Activated CD4-positive, CD25-positive, alpha-beta regulatory T cell treated with anti-CD3 and anti-CD28 coated beads, Interleukin-2, amount 50 U/mL, for 16 hours (primary cell): ENCODE results near the gene ZNF26.
"Not testable (repeated sequence)": the region's sequence is repeated elsewhere in the genome, so short reads cannot be mapped to it uniquely, and the experiment has no call there.

Source experiments
- DNase-seq: peaks from one replicate; pipeline ENCODE4 v3.0.0-alpha.2; 2020; ENCODE audit warnings: low read depth, low spot score

The ZNF26 gene

DNA sequence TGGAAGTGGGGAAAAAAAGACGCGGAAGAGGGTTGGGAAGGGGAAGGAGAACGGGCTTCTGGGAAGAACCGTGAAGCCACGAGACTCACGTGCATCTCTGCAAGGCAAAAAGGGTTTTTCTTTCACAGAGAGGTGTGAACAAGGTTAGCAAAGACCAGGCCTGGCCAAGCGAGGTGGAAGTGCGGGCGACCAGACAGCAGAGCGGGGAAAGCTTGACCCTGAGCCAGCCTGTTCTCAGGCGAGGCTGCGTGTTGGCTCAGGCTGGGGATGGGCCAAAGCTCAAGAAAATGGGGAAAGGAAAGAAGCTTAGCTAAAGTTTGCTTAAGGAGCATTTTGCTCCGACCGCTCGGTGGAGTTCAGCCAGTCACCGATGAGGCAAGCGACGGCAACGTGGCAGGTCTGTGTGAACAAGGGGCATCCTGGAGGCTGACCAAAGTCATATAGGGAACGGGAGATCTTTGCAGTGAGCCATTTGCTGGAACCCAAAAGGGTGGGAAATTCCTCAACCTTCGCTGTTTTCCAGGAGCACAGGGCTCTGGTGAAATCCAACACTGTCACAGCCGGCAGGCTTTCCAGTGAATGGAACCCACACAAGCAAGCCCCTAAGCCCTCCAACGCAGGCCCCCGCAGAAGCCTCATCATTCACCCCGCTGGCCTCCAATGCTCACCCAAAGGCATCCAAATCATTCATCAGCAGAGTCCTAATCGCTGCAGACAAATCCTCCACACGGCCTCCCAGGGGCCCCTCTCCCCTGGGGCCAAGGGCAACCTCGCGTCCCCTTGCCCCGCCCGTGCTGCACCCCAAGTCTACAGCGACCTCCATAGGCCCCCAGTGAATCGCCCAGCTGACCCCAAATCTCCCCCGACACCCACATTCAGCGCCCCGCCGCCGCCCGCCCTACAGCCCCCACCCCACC lies 30.8 kb upstream of the ZNF26 start:
- no peak for DNase-seq

GRCh38 chr12:132956011-132956788 lies 30.0 kb upstream of the ZNF26 start, which contains the start of gene ZNF605:
TSS of gene ZNF605 (minus strand) at chr12:132956306. CDS start at chr12:132945635, 10,671 bp downstream.
- DNase-seq: peak; percentile 63

DNA sequence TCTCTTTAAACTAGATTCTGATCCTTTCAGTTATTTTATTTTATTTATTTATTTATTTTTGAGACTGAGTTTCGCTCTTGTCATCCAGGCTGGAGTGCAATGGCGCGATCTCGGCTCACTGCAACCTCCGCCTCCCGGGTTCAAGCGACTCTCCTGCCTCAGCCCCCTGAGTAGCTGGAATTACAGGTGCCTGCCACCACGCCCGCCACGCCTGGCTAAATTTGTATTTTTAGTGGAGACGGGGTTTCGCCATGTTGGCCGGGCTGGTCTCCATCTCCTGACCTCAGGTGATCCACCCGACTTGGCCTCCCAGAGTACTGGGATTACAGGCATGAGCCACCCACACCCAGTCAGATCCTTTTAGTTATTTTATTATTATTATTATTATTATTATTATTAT lies 24.4 kb upstream of the ZNF26 start:
- not testable (repeated sequence) for DNase-seq

GRCh38 chr12:132963947-132964346 lies 22.2 kb upstream of the ZNF26 start:
- DNase-seq: not testable (repeated sequence)

DNA sequence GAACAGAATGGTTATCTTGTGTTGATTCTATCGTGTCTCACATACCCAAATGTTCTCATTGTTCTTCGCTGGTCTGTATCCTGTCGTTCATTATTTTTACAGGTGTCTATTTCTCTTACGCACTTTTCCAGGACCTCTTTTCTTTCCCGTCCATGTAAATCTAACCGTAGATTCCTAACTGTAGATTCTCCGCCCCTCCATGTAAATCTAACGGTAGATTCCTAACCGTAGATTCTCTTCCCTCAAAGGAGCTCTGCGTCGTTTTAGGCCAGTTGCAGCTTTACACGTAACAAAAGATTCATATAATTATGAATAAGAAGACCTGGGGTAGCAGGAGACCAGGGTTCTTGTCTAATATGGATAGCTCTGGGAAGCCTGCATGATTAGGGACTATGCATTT lies 20.4 kb upstream of the ZNF26 start:
- no peak for DNase-seq

DNA sequence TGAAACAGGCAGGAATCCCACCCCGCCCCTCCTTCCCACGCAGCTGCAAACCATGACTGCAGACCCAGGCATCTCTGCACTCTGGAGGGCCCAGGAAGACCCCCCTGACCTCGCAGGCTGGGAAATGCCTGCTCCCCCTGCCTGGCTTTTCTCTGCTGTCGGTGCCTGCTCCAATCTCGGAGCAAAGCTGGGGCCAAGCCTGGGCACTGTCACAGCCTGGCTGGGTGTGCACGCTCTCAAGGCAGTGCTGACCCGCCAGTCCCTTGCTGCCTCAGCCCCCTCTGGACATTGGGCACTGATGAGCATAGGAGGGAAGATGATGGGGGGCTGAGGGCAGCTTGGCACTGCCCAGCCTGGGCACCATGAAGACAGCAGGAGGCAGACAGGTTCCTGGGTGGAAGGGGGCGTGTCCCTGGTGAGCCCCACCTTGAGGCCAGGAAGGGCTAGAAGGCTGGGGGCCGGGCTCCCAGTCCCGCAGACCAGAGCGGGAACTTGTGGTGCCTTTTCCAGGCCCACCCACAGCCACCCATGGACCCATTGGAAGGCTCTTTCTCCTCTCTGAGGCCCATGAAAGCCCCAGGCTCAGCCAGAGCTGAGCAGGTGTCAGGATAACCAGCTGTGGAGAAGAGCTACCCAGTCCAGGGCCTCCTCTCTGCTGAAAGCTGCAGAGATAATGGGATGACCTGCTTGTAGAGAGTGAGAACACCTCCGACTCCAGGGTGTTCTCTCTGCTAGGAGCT lies 19.3 kb upstream of the ZNF26 start:
- no peak for DNase-seq

DNA sequence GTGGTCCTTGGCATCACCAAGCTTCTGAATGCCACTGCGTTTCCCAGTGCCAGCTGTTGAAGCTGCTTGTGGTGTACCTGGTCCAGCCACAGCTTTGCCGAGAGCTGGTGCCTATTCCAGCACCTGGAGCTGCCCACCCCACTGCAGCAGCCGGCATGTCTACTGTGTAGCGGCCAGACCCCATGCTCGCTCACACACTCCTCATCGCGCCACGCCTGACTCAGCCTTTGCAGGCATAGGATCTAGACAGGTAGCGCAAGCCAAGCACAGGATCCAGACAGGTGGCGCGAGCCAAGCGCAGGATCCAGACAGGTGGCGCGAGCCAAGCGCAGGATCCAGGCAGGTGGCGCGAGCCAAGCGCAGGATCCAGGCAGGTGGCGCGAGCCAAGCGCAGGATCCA lies 18.4 kb upstream of the ZNF26 start:
- no peak for DNase-seq

DNA sequence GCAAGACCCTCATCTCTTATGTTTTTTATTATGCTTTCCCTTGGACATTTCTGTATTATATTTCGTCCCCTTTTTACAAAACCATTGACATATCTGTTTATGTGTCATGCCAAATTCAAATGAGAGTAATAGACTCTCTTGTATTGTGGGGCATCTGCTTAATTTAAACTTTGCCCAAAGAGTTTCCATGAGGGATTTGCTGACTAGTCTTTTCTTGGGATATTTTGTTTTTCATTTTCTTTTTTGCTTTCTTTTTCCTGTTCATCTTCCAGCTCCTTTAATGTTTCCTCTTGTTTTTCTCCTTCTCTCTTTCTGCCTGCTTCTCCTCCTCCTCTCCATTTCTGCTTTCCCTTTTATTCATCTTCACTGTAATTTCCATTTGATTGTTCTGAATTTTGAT lies 13.8 kb upstream of the ZNF26 start:
- no peak for DNase-seq

- DNase-seq: not testable (repeated sequence)
Observed at GRCh38 chr12:132976870-132977269, 9.3 kb upstream of the ZNF26 start.

GRCh38 chr12:132986885-132987225 lies 688 bp downstream of the ZNF26 start:
- DNase-seq: no peak

GRCh38 chr12:132998741-132999140 lies 12.6 kb downstream of the ZNF26 start:
- DNase-seq: no peak

GRCh38 chr12:133010657-133011297 lies 24.6 kb downstream of the ZNF26 start:
- no peak for DNase-seq

GRCh38 chr12:133023566-133023965 lies 37.4 kb downstream of the ZNF26 start:
- DNase-seq: no peak

DNA sequence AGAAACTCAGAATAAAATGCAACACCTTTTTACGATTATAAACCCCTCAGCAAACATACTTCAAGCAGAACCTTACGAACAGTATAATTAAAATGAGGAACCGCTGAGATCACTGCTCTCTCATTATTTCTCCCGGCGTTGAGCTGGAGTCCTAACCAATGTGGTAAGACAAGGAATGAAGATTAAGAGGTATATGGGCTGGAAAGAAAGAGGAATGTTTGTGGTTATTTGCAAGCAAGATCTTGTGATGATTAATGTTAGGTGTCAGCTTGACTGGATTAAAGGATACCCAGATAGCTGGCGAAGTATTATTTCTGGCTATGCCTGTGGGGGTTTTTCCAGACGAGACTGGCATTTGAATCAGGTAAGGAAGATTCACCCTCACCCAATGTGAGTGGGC lies 40.8 kb downstream of the ZNF26 start:
- DNase-seq: no peak

- peak; percentile 97 for DNase-seq
Observed at GRCh38 chr12:133037207-133038005, 51.2 kb downstream of the ZNF26 start, which contains the start of gene ZNF84. TSS of gene ZNF84 (plus strand) at chr12:133037509. CDS start at chr12:133041468, 3,959 bp downstream.

GRCh38 chr12:133038118-133038709 lies 52.0 kb downstream of the ZNF26 start:
- no peak for DNase-seq

- no peak for DNase-seq
Observed at GRCh38 chr12:133046698-133047097, 60.5 kb downstream of the ZNF26 start.

DNA sequence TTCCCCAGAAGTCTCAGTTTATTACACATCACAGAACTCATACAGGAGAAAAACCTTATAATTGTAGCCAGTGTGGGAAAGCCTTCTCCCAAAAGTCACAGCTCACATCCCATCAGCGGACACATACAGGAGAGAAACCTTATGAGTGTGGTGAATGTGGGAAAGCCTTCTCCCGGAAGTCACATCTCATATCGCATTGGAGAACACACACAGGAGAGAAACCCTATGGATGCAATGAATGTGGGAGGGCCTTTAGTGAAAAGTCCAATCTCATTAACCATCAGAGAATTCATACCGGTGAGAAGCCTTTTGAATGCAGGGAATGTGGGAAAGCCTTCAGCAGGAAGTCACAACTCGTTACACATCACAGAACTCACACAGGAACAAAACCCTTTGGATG lies 71.3 kb downstream of the ZNF26 start:
- DNase-seq: no peak

DNA sequence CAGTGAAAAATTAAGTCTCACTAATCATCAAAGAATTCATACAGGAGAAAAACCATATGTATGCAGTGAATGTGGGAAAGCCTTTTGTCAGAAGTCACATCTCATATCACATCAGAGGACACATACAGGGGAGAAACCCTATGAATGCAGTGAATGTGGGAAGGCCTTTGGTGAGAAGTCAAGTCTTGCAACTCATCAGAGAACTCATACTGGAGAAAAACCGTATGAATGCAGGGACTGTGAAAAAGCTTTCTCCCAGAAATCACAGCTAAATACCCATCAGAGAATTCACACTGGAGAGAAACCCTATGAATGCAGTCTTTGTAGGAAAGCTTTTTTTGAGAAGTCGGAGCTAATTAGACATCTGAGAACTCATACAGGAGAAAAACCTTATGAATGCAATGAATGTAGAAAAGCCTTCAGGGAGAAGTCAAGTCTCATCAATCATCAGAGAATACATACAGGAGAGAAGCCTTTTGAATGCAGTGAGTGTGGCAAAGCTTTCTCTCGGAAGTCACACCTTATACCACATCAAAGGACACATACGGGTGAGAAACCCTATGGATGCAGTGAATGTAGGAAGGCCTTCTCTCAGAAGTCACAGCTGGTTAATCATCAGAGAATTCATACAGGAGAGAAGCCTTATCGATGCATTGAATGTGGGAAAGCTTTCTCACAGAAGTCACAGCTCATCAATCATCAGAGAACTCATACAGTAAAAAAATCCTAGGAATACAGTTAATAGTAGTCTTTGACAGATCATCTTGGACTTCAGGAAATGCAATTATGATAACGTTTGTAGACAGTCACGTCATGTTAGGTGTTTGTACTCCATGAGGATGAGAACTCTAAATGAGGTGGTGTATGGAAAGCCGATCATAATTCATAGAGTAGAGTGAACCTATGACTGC lies 72.3 kb downstream of the ZNF26 start:
- no peak for DNase-seq
